Esophagus muscularis mucosa (tissue), 4 donors: ENCODE data around the gene HPN. TPM values are rescaled to one million over a fixed set of nuclear protein-coding genes. Genes with fewer than 3 reads are reported as not detected.

Experiments used
- DNase-seq: peaks from one replicate; pipeline ENCODE4 v3.0.0-alpha.2; 2017; ENCODE audit errors: extremely low spot score
- H3K27ac ChIP-seq, 4 donors: fragments of 200-600 bp; sonication (generic); replicated peaks in 1 of 4; 1 replicate in 3 of 4; 2 replicates in 1 of 4; pipeline ENCODE4 v1.5.1; 2016 to 2019; ENCODE audit warnings: mild to moderate bottlenecking in 1 of 4
- H3K27me3 ChIP-seq, 4 donors: fragments of 200-600 bp; sonication (generic); one replicate each; pipeline versions ENCODE4 v1.5.1 to v1.6.0; 2016 to 2019
- H3K36me3 ChIP-seq, 4 donors: fragments of 200-600 bp; sonication (generic); one replicate each; pipeline ENCODE4 v1.5.1; 2016 to 2019
- H3K4me1 ChIP-seq, 4 donors: fragments of 200-600 bp; sonication (generic); one replicate each; pipeline ENCODE4 v1.5.1; 2016 to 2019
- H3K4me3 ChIP-seq, 4 donors: fragments of 200-600 bp; sonication (generic); 1 replicate in 2 of 4; 2 replicates in 2 of 4; pipeline ENCODE4 v1.5.1; 2016 to 2019; ENCODE audit warnings: mild to moderate bottlenecking in 4 of 4, moderate library complexity in 1 of 4
- H3K9me3 ChIP-seq, 4 donors: fragments of 200-600 bp; sonication (generic); 1 replicate in 3 of 4; 2 replicates in 1 of 4; pipeline ENCODE4 v1.5.1; 2016 to 2019
- EP300 ChIP-seq: sonication (generic); formaldehyde crosslinking; IDR thresholded peaks from one replicate; pipeline ENCODE4 v1.6.1; 2017; ENCODE audit warnings: antibody characterized with exemption
- POLR2A ChIP-seq: fragments of 450-650 bp; IDR thresholded peaks from one replicate; pipeline ENCODE4 v1.6.1; 2017; ENCODE audit warnings: antibody characterized with exemption, moderate library complexity, mild to moderate bottlenecking, low read depth
- POLR2AphosphoS5 ChIP-seq, 2 donors: sonication (generic); formaldehyde crosslinking; IDR thresholded peaks; one replicate each; pipeline ENCODE4 v1.6.1; 2017; ENCODE audit warnings: antibody characterized with exemption in 2 of 2
- WGBS: methylation state at CpG from one replicate; pipeline ENCODE4 v1.1.5; 2018; 5-methylcytosine and 5-hydroxymethylcytosine counted together
- intact Hi-C: fragments of 100-400 bp; cut with DNase I; formaldehyde crosslinking; loops from one replicate; pipeline ENCODE4 v1.15.1; 2023
- total RNA-seq, 4 donors: library from RNA; depleted of rRNA; stranded (reverse); fragments of >200 nt; gene quantifications; one replicate each; pipeline versions ENCODE4 v1.1.0 to v1.2.1, GENCODE V29; 2016
- TF ChIP-seq, protein P1 (sequence below), 3 experiments: fragments of 200-600 bp in 2 of 3; fragments of 450-650 bp in 1 of 3; sonication (generic) in 2 of 3; IDR thresholded peaks; one replicate each; pipeline ENCODE4 v1.5.1; 2017 to 2019; ENCODE audit warnings: antibody characterized with exemption in 3 of 3, mild to moderate bottlenecking in 2 of 3, moderate library complexity in 1 of 3

HPN gene
- total RNA-seq, 4 donors from 2014 or later = 0.33 to 0.86 (median 0.58) TPM; not detected in 1

- no peak overlapping the region for H3K27ac ChIP-seq
- intact Hi-C loops = no loop called here
- 83% methylated on average over 3 of the region's 3 CpGs for WGBS
- H3K36me3 ChIP-seq = no peaks in the 10 kb centered on the region
- DNase-seq = no peak
- peaks cover 0 to 4% (median 2%) of the 10 kb centered on the region in 4 donors for H3K4me1 ChIP-seq
- H3K9me3 ChIP-seq = peaks cover 0 to 9% (median 7%) of the 10 kb centered on the region in 4 donors
- TF ChIP-seq POLR2A = no peak
- no peak for TF ChIP-seq POLR2AphosphoS5 (IDR thresholded peaks at IDR 0.05)
- TF ChIP-seq EP300 = no peak
- TF ChIP-seq, protein P1, sequence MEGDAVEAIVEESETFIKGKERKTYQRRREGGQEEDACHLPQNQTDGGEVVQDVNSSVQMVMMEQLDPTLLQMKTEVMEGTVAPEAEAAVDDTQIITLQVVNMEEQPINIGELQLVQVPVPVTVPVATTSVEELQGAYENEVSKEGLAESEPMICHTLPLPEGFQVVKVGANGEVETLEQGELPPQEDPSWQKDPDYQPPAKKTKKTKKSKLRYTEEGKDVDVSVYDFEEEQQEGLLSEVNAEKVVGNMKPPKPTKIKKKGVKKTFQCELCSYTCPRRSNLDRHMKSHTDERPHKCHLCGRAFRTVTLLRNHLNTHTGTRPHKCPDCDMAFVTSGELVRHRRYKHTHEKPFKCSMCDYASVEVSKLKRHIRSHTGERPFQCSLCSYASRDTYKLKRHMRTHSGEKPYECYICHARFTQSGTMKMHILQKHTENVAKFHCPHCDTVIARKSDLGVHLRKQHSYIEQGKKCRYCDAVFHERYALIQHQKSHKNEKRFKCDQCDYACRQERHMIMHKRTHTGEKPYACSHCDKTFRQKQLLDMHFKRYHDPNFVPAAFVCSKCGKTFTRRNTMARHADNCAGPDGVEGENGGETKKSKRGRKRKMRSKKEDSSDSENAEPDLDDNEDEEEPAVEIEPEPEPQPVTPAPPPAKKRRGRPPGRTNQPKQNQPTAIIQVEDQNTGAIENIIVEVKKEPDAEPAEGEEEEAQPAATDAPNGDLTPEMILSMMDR (IDR thresholded peaks at IDR 0.05) = no peak
- peaks cover 0 to 19% (median 0%) of the 10 kb centered on the region in 4 donors for H3K27me3 ChIP-seq
- no peak overlapping the region for H3K4me3 ChIP-seq
Observed at GRCh38 chr19:35070471-35070870, 28.9 kb downstream of the HPN start.

DNA sequence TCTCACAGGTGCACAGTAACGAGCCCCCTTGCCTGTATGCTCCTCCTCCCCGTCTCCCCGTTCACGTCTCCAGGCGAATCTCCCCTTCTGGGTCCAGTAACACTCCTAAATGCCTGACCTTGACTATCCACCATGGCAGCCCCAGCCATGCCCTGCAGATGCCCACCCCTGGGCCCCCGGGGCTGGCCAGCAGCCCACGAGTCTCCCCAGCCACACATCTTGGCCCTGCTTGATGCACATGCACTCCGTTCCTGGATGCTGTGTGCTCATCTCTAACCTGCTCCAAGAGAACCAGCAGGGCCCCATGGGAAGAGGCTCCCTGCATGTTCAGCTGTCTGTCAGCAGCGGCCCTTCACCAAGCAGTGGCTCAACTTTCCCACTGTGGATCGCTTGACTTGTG, 32.0 kb downstream of the HPN start:
- no peak overlapping the region for H3K4me3 ChIP-seq
- H3K27ac ChIP-seq = no peak overlapping the region
- WGBS = 71% methylated on average over 8 of the region's 10 CpGs
- no peaks in the 10 kb centered on the region for H3K36me3 ChIP-seq
- H3K9me3 ChIP-seq = peaks cover 0 to 9% (median 7%) of the 10 kb centered on the region in 4 donors
- no peaks in the 10 kb centered on the region for H3K4me1 ChIP-seq
- H3K27me3 ChIP-seq = peaks cover 0 to 2% (median 0%) of the 10 kb centered on the region in 4 donors
- DNase-seq = no peak
- intact Hi-C loops = no loop called here
- TF ChIP-seq POLR2AphosphoS5 (IDR thresholded peaks at IDR 0.05) = no peak
- no peak for TF ChIP-seq EP300
- TF ChIP-seq POLR2A = no peak
- TF ChIP-seq, protein P1 (IDR thresholded peaks at IDR 0.05) = no peak

DNA sequence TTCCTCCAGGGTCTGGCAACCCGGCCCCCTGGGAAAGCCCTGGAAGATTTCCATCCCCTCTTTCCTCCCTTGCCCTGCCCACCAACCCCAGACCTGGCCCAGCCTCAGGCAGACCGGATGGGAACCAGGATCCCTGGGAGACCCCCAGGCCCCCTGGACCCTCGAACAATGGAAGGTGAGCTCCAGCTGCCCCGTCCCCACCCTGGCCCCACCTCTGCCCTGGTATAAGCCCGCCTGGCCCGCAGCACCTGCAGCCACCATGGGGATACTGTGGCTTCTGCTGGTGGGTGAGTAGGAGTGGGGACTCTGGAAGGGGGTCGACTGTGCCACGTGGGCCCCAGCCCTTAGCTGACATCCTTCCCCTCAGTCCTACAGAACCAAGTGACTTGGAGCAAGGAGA, 32.4 kb downstream of the HPN start:
- Histone ChIP-seq H3K4me3 (no peak overlapping the region), H3K27ac (no peak overlapping the region), H3K4me1 (no peaks in the 10 kb centered on the region), H3K36me3 (no peaks in the 10 kb centered on the region), H3K9me3 (peaks cover 0 to 9% (median 7%) of the 10 kb centered on the region in 4 donors), H3K27me3 (no peaks in the 10 kb centered on the region)
- TF ChIP-seq POLR2A (no peak), POLR2AphosphoS5 (IDR thresholded peaks at IDR 0.05) (no peak), EP300 (no peak)
- TF ChIP-seq, protein P1 (IDR thresholded peaks at IDR 0.05) = no peak
- 88% methylated on average over 6 of the region's 8 CpGs for WGBS
- no peak for DNase-seq
- intact Hi-C loops = no loop called here

GRCh38 chr19:35074426-35075201, 33.1 kb downstream of the HPN start:
- 87% methylated on average over 14 of the region's 21 CpGs for WGBS
- Histone ChIP-seq H3K36me3 (no peaks in the 10 kb centered on the region), H3K27ac (no peak overlapping the region), H3K4me3 (no peak overlapping the region), H3K27me3 (no peaks in the 10 kb centered on the region), H3K9me3 (peaks cover 0 to 9% (median 7%) of the 10 kb centered on the region in 4 donors), H3K4me1 (no peaks in the 10 kb centered on the region)
- intact Hi-C loops = no loop called here
- TF ChIP-seq, protein P1 (IDR thresholded peaks at IDR 0.05) = no peak
- TF ChIP-seq POLR2AphosphoS5 (IDR thresholded peaks at IDR 0.05) (no peak), POLR2A (no peak), EP300 (no peak)
- no peak for DNase-seq
